Measurements from ENCODE around the gene ACSS2.

The ACSS2 gene

GRCh38 chr20:34849778-34850177 is 26.6 kb upstream of the ACSS2 start:
- DNase-seq, result no peak
- no peak overlapping the region for H2BK15ac ChIP-seq (ENCODE audit: low read depth, poor library complexity, severe bottlenecking)
- no peak overlapping the region for H3K4ac ChIP-seq (ENCODE audit: low read depth in 1 of 2, low read length in 2 of 2)
- H3K18ac ChIP-seq (ENCODE audit: low read depth in 1 of 2, low read length in 2 of 2), result no peak overlapping the region
- H3K9ac ChIP-seq (ENCODE audit: low read length), result no peak overlapping the region
- no peak overlapping the region for H3K27ac ChIP-seq (ENCODE audit: low read length, poor library complexity, severe bottlenecking)
- no peak overlapping the region for H2BK5ac ChIP-seq (ENCODE audit: low read depth, low read length, poor library complexity, severe bottlenecking)
- no peak overlapping the region for H2AK5ac ChIP-seq (ENCODE audit: low read length, severe bottlenecking)
- no peak overlapping the region for H4K8ac ChIP-seq (ENCODE audit: low read length)
- no peak overlapping the region for H3K4me2 ChIP-seq (ENCODE audit: low read length, poor library complexity, severe bottlenecking)
- no peak overlapping the region for H4K91ac ChIP-seq (ENCODE audit: low read length)
- no peaks in the 10 kb centered on the region for H3K27me3 ChIP-seq (ENCODE audit: control insufficient read depth in 1 of 2, insufficient read depth in 1 of 2, low read length in 2 of 2)
- H3K36me3 ChIP-seq (ENCODE audit: control insufficient read depth in 1 of 2, insufficient read depth in 2 of 2, low read depth in 1 of 2, low read length in 2 of 2), result peaks cover 37 to 62% of the 10 kb centered on the region in 2 experiments
- no peak overlapping the region for H3K4me3 ChIP-seq (ENCODE audit: insufficient read depth in 1 of 2, low read depth in 1 of 2, low read length in 2 of 2)
- 97% methylated on average over 9 of the region's 9 CpGs for WGBS
- H2BK12ac ChIP-seq (ENCODE audit: low read length in 2 of 2), result no peak overlapping the region
- H3K9me3 ChIP-seq (ENCODE audit: control insufficient read depth, low read length), result no peaks in the 10 kb centered on the region
- no peak overlapping the region for H2AFZ ChIP-seq (ENCODE audit: low read depth, low read length)
- peaks cover 7% of the 10 kb centered on the region for H3K4me1 ChIP-seq (ENCODE audit: control insufficient read depth, insufficient read depth, low read depth, low read length)
- no peaks in the 10 kb centered on the region for H3K79me1 ChIP-seq (replicated peaks; ENCODE audit: low read length, poor library complexity, severe bottlenecking)
- no peak overlapping the region for H3K14ac ChIP-seq (ENCODE audit: low read length in 2 of 2)
- H3K23ac ChIP-seq (ENCODE audit: low read length in 2 of 2), result no peak overlapping the region
- H2BK120ac ChIP-seq (ENCODE audit: low read depth, low read length), result no peak overlapping the region

GRCh38 chr20:34850969-34851368 is 25.4 kb upstream of the ACSS2 start:
- Histone ChIP-seq H3K27me3 (ENCODE audit: control insufficient read depth in 1 of 2, insufficient read depth in 1 of 2, low read length in 2 of 2) (no peaks in the 10 kb centered on the region), H3K79me1 (replicated peaks; ENCODE audit: low read length, poor library complexity, severe bottlenecking) (no peaks in the 10 kb centered on the region), H2AK5ac (ENCODE audit: low read length, severe bottlenecking) (no peak overlapping the region), H3K9ac (ENCODE audit: low read length) (no peak overlapping the region), H2BK12ac (ENCODE audit: low read length in 2 of 2) (no peak overlapping the region), H4K91ac (ENCODE audit: low read length) (no peak overlapping the region), H3K14ac (ENCODE audit: low read length in 2 of 2) (no peak overlapping the region), H3K9me3 (ENCODE audit: control insufficient read depth, low read length) (no peaks in the 10 kb centered on the region), H2BK15ac (ENCODE audit: low read depth, poor library complexity, severe bottlenecking) (no peak overlapping the region), H3K4me1 (ENCODE audit: control insufficient read depth, insufficient read depth, low read depth, low read length) (peaks cover 7% of the 10 kb centered on the region), H3K4ac (ENCODE audit: low read depth in 1 of 2, low read length in 2 of 2) (no peak overlapping the region), H2AFZ (ENCODE audit: low read depth, low read length) (no peak overlapping the region), H2BK5ac (ENCODE audit: low read depth, low read length, poor library complexity, severe bottlenecking) (no peak overlapping the region), H3K36me3 (ENCODE audit: control insufficient read depth in 1 of 2, insufficient read depth in 2 of 2, low read depth in 1 of 2, low read length in 2 of 2) (peaks cover 40 to 68% of the 10 kb centered on the region in 2 experiments), H4K8ac (ENCODE audit: low read length) (no peak overlapping the region), H3K27ac (ENCODE audit: low read length, poor library complexity, severe bottlenecking) (no peak overlapping the region), H3K23ac (ENCODE audit: low read length in 2 of 2) (peak overlapping the region in 1 of 2 experiments; percentile 5), H3K18ac (ENCODE audit: low read depth in 1 of 2, low read length in 2 of 2) (no peak overlapping the region), H2BK120ac (ENCODE audit: low read depth, low read length) (no peak overlapping the region), H3K4me3 (ENCODE audit: insufficient read depth in 1 of 2, low read depth in 1 of 2, low read length in 2 of 2) (no peak overlapping the region), H3K4me2 (ENCODE audit: low read length, poor library complexity, severe bottlenecking) (no peak overlapping the region)
- WGBS, result 97% methylated on average over 13 of the region's 14 CpGs
- no peak for DNase-seq

GRCh38 chr20:34852298-34852697 is 24.1 kb upstream of the ACSS2 start:
- H4K91ac ChIP-seq (ENCODE audit: low read length), result no peak overlapping the region
- no peak overlapping the region for H3K18ac ChIP-seq (ENCODE audit: low read depth in 1 of 2, low read length in 2 of 2)
- no peak overlapping the region for H2AFZ ChIP-seq (ENCODE audit: low read depth, low read length)
- peaks cover 7% of the 10 kb centered on the region for H3K4me1 ChIP-seq (ENCODE audit: control insufficient read depth, insufficient read depth, low read depth, low read length)
- H2BK15ac ChIP-seq (ENCODE audit: low read depth, poor library complexity, severe bottlenecking), result no peak overlapping the region
- no peaks in the 10 kb centered on the region for H3K79me1 ChIP-seq (replicated peaks; ENCODE audit: low read length, poor library complexity, severe bottlenecking)
- H3K9ac ChIP-seq (ENCODE audit: low read length), result no peak overlapping the region
- H4K8ac ChIP-seq (ENCODE audit: low read length), result no peak overlapping the region
- no peak overlapping the region for H3K4me2 ChIP-seq (ENCODE audit: low read length, poor library complexity, severe bottlenecking)
- DNase-seq, result no peak
- no peak overlapping the region for H2BK12ac ChIP-seq (ENCODE audit: low read length in 2 of 2)
- H3K4ac ChIP-seq (ENCODE audit: low read depth in 1 of 2, low read length in 2 of 2), result no peak overlapping the region
- 100% methylated on average over 2 of the region's 4 CpGs for WGBS
- H3K9me3 ChIP-seq (ENCODE audit: control insufficient read depth, low read length), result no peaks in the 10 kb centered on the region
- no peak overlapping the region for H3K14ac ChIP-seq (ENCODE audit: low read length in 2 of 2)
- H2BK5ac ChIP-seq (ENCODE audit: low read depth, low read length, poor library complexity, severe bottlenecking), result no peak overlapping the region
- H2AK5ac ChIP-seq (ENCODE audit: low read length, severe bottlenecking), result no peak overlapping the region
- no peak overlapping the region for H3K23ac ChIP-seq (ENCODE audit: low read length in 2 of 2)
- no peak overlapping the region for H3K27ac ChIP-seq (ENCODE audit: low read length, poor library complexity, severe bottlenecking)
- H2BK120ac ChIP-seq (ENCODE audit: low read depth, low read length), result no peak overlapping the region
- no peak overlapping the region for H3K4me3 ChIP-seq (ENCODE audit: insufficient read depth in 1 of 2, low read depth in 1 of 2, low read length in 2 of 2)
- H3K36me3 ChIP-seq (ENCODE audit: control insufficient read depth in 1 of 2, insufficient read depth in 2 of 2, low read depth in 1 of 2, low read length in 2 of 2), result peaks cover 49 to 74% of the 10 kb centered on the region in 2 experiments
- H3K27me3 ChIP-seq (ENCODE audit: control insufficient read depth in 1 of 2, insufficient read depth in 1 of 2, low read length in 2 of 2), result no peaks in the 10 kb centered on the region

- Histone ChIP-seq H2BK12ac (ENCODE audit: low read length in 2 of 2) (no peak overlapping the region), H3K4me1 (ENCODE audit: control insufficient read depth, insufficient read depth, low read depth, low read length) (peaks cover 5% of the 10 kb centered on the region), H3K4me2 (ENCODE audit: low read length, poor library complexity, severe bottlenecking) (no peak overlapping the region), H2AK5ac (ENCODE audit: low read length, severe bottlenecking) (no peak overlapping the region), H3K79me1 (replicated peaks; ENCODE audit: low read length, poor library complexity, severe bottlenecking) (peaks cover 8% of the 10 kb centered on the region), H3K27me3 (ENCODE audit: control insufficient read depth in 1 of 2, insufficient read depth in 1 of 2, low read length in 2 of 2) (no peaks in the 10 kb centered on the region), H3K36me3 (ENCODE audit: control insufficient read depth in 1 of 2, insufficient read depth in 2 of 2, low read depth in 1 of 2, low read length in 2 of 2) (peaks cover 56 to 57% of the 10 kb centered on the region in 2 experiments), H2BK120ac (ENCODE audit: low read depth, low read length) (no peak overlapping the region), H4K91ac (ENCODE audit: low read length) (no peak overlapping the region), H2AFZ (ENCODE audit: low read depth, low read length) (no peak overlapping the region), H3K18ac (ENCODE audit: low read depth in 1 of 2, low read length in 2 of 2) (no peak overlapping the region), H3K23ac (ENCODE audit: low read length in 2 of 2) (no peak overlapping the region), H2BK5ac (ENCODE audit: low read depth, low read length, poor library complexity, severe bottlenecking) (no peak overlapping the region), H3K4ac (ENCODE audit: low read depth in 1 of 2, low read length in 2 of 2) (no peak overlapping the region), H3K9ac (ENCODE audit: low read length) (no peak overlapping the region), H3K9me3 (ENCODE audit: control insufficient read depth, low read length) (no peaks in the 10 kb centered on the region), H3K14ac (ENCODE audit: low read length in 2 of 2) (no peak overlapping the region), H3K27ac (ENCODE audit: low read length, poor library complexity, severe bottlenecking) (no peak overlapping the region), H3K4me3 (ENCODE audit: insufficient read depth in 1 of 2, low read depth in 1 of 2, low read length in 2 of 2) (no peak overlapping the region), H2BK15ac (ENCODE audit: low read depth, poor library complexity, severe bottlenecking) (no peak overlapping the region), H4K8ac (ENCODE audit: low read length) (no peak overlapping the region)
- no peak for DNase-seq
- 98% methylated on average over 23 of the region's 26 CpGs for WGBS
Observed at GRCh38 chr20:34859367-34859766, 17.0 kb upstream of the ACSS2 start.
